HEK293 (cell line): Measurements from ENCODE around the gene C1orf226.

Experiments
- ZNF239 ChIP-seq: fragments of 450-650 bp; formaldehyde crosslinking; IDR thresholded peaks from 2 replicates; pipeline ENCODE4 v1.5.1; 2016; ENCODE audit warnings: missing biosample characterization, missing genetic modification characterization
- TF ChIP-seq, protein P1 (sequence below): fragments of 450-650 bp; formaldehyde crosslinking; IDR thresholded peaks from 2 replicates; pipeline ENCODE4 v1.5.1; 2016; ENCODE audit warnings: missing biosample characterization, missing genetic modification characterization

DNA sequence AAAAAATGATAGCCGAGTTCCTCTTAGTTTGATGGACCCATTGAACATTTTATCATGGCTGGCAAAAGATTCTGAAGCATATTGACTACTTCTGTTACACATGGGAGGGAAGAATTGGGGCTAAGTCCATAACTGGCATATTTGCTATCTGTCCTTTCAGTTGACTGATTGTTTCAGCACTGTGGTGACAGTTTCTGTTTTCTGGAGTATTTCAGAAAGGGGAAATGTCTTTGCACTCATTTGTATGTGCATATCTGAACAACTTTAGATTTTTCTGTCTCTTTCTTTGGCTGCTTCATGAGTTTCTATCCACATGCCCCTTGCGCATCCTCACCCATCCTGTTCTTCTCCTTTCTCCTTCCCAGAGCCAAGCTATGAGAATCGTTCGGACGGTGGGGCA lies 38.1 kb upstream of the C1orf226 start:
- no peak for TF ChIP-seq ZNF239 (tag by site-specific recombination)
- TF ChIP-seq, protein P1, sequence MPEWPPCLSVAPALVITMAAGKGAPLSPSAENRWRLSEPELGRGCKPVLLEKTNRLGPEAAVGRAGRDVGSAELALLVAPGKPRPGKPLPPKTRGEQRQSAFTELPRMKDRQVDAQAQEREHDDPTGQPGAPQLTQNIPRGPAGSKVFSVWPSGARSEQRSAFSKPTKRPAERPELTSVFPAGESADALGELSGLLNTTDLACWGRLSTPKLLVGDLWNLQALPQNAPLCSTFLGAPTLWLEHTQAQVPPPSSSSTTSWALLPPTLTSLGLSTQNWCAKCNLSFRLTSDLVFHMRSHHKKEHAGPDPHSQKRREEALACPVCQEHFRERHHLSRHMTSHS (tag by site-specific recombination) = no peak
